Uterus (tissue), 4 donors: ENCODE results near the gene ZNF726. TPM values are rescaled to one million over a fixed set of nuclear protein-coding genes. Genes with fewer than 3 reads are reported as not detected.
"Not testable (repeated sequence)": the region's sequence is repeated elsewhere in the genome, so short reads cannot be mapped to it uniquely, and the experiment has no call there.

Experiments
- DNase-seq, 2 donors: peaks; one replicate each; pipeline ENCODE4 v3.0.0-alpha.2; 2019 to 2020
- H3K27ac ChIP-seq, 2 donors: fragments of 200-600 bp; sonication (generic); 1 replicate in 1 of 2; 2 replicates in 1 of 2; pipeline ENCODE4 v1.5.1; 2016 to 2018
- H3K27me3 ChIP-seq, 2 donors: fragments of 200-600 bp; sonication (generic); one replicate each; pipeline ENCODE4 v1.5.1; 2018 to 2019; ENCODE audit warnings: control low read depth in 1 of 2
- H3K36me3 ChIP-seq, 2 donors: fragments of 200-600 bp; sonication (generic); one replicate each; pipeline ENCODE4 v1.5.1; 2019; ENCODE audit warnings: control low read depth in 1 of 2
- H3K4me1 ChIP-seq, 2 donors: fragments of 200-600 bp; sonication (generic); one replicate each; pipeline ENCODE4 v1.5.1; 2018 to 2019; ENCODE audit warnings: control low read depth in 1 of 2
- H3K4me3 ChIP-seq, 2 donors: fragments of 200-600 bp; sonication (generic); 1 replicate in 1 of 2; 2 replicates in 1 of 2; pipeline ENCODE4 v1.5.1; 2018 to 2019; ENCODE audit warnings: mild to moderate bottlenecking in 1 of 2
- H3K9me3 ChIP-seq, 2 donors: fragments of 200-600 bp; sonication (generic); one replicate each; pipeline ENCODE4 v1.5.1; 2019; ENCODE audit warnings: control low read depth in 1 of 2
- POLR2A ChIP-seq, 2 donors: fragments of 450-650 bp; IDR thresholded peaks; one replicate each; pipeline ENCODE4 v1.6.1; 2016; ENCODE audit warnings: antibody characterized with exemption in 2 of 2, mild to moderate bottlenecking in 1 of 2, moderate library complexity in 1 of 2
- intact Hi-C: fragments of 100-400 bp; cut with DNase I; formaldehyde crosslinking; loops from one replicate; pipeline ENCODE4 v1.15.1; 2023; ENCODE audit warnings: low total_unique reads
- total RNA-seq, 4 donors: library from RNA; depleted of rRNA in 3 of 4; stranded (reverse); fragments of >200 nt in 3 of 4; gene quantifications; one replicate each; pipeline versions ENCODE4 v1.1.0 to v1.2.4, GENCODE V29; 2014 to 2023
- TF ChIP-seq, protein P1 (sequence below), 4 experiments: fragments of 200-600 bp in 2 of 4; fragments of 450-650 bp in 2 of 4; sonication (generic) in 2 of 4; IDR thresholded peaks; one replicate each; pipeline ENCODE4 v1.5.1; 2016 to 2019; ENCODE audit warnings: antibody characterized with exemption in 4 of 4, mild to moderate bottlenecking in 2 of 4, moderate library complexity in 1 of 4
- donor health status: DM: yes; HTN: yes; CAD: no.

ZNF726 gene
- total RNA-seq, 4 donors from 2014 or later: 0.70 to 11.3 (median 0.77) TPM; not detected in 1

DNA sequence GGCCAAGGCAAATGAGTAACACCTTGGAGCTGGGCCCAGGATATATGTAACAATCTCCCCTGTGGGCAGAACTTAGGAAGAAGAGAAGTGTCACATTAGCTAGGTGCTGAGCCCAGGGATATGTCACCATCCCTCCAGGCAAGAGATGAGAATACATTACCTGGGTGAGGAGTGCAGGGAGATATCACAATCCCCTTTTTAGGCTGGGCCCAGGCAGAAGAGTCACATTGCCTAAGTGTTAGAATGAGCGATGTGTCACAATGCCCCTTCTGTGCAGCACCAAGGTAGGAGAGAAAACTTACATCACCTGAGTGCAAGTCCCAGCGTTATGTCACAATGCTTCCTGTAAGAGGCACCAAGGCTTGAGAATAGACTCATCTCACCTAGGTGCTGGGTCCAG is 60.3 kb downstream of the ZNF726 start:
- Histone ChIP-seq H3K27me3 (no peaks in the 10 kb centered on the region), H3K36me3 (no peaks in the 10 kb centered on the region), H3K4me3 (no peak overlapping the region), H3K27ac (no peak overlapping the region), H3K9me3 (no peaks in the 10 kb centered on the region), H3K4me1 (no peaks in the 10 kb centered on the region)
- TF ChIP-seq, protein P1, sequence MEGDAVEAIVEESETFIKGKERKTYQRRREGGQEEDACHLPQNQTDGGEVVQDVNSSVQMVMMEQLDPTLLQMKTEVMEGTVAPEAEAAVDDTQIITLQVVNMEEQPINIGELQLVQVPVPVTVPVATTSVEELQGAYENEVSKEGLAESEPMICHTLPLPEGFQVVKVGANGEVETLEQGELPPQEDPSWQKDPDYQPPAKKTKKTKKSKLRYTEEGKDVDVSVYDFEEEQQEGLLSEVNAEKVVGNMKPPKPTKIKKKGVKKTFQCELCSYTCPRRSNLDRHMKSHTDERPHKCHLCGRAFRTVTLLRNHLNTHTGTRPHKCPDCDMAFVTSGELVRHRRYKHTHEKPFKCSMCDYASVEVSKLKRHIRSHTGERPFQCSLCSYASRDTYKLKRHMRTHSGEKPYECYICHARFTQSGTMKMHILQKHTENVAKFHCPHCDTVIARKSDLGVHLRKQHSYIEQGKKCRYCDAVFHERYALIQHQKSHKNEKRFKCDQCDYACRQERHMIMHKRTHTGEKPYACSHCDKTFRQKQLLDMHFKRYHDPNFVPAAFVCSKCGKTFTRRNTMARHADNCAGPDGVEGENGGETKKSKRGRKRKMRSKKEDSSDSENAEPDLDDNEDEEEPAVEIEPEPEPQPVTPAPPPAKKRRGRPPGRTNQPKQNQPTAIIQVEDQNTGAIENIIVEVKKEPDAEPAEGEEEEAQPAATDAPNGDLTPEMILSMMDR (IDR thresholded peaks at IDR 0.05): no peak
- no peak for TF ChIP-seq POLR2A (IDR thresholded peaks at IDR 0.05)
- intact Hi-C loops: no loop called here
- DNase-seq: no peak

DNA sequence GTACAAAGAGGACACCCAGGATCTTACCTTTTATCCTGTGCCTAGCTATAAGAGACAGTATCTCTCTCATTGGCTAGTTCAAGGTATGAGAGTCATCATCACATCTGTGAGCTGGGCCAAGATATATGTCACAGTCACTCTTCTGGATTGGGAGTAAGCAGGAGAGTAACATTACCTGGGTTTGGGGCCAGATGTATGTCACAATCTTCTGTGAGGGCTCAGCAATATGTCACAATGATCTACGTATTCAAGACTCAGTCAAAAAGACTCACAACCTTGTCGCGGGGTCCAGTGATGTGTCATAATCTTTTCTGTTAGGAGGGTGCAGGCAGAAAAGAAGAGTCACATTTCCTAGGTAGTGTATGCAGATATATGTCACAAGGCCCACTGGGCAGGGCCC is 61.9 kb downstream of the ZNF726 start:
- H3K36me3 ChIP-seq, DNase-seq, H3K4me1 ChIP-seq, H3K27me3 ChIP-seq, H3K9me3 ChIP-seq, intact Hi-C loops, H3K27ac ChIP-seq, H3K4me3 ChIP-seq: not testable (repeated sequence)

DNA sequence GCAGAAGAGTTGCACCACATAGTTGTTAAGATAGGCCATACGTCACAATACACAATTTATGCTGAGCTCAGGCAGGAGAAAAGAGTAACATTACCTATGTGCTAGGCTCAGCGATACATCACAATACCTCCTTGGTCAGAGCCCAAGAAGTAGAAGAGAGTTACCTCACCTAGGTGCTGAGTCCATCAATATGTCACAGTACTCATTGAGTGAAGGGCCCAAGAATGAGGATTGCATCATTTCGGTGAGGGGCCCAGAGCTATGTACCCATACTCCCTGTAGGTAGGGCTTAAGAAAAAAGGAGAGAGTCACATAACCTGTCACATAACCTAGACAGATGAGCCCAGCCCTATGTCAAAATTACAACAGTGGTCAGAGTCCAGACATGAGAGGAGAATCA is 62.6 kb downstream of the ZNF726 start:
- H3K9me3 ChIP-seq, H3K36me3 ChIP-seq, DNase-seq, H3K4me3 ChIP-seq, H3K27ac ChIP-seq, H3K27me3 ChIP-seq, intact Hi-C loops, H3K4me1 ChIP-seq: not testable (repeated sequence)

DNA sequence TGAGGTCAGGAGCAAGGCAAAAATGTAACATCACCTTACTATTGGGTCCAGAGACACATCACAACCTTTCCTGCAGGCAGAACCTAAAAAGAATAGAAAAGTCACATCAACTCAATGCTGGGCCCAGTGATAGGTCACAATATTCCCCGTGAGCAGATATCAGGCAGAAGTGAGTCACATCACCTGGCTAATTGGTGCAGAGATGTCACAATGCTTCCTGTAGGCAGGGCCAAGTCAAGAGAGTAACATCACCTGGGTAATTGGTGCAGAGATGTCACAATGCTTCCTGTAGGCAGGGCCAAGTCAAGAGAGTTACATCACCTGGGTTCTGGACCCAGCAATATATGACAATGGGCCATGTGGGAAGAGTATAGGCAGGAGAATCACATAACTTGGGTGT is 63.4 kb downstream of the ZNF726 start:
- Histone ChIP-seq H3K4me1 (no peaks in the 10 kb centered on the region), H3K36me3 (no peaks in the 10 kb centered on the region), H3K27ac (no peak overlapping the region), H3K4me3 (no peak overlapping the region), H3K9me3 (no peaks in the 10 kb centered on the region), H3K27me3 (no peaks in the 10 kb centered on the region)
- TF ChIP-seq, protein P1 (IDR thresholded peaks at IDR 0.05): no peak
- TF ChIP-seq POLR2A (IDR thresholded peaks at IDR 0.05): no peak
- intact Hi-C loops: no loop called here
- DNase-seq: no peak

DNA sequence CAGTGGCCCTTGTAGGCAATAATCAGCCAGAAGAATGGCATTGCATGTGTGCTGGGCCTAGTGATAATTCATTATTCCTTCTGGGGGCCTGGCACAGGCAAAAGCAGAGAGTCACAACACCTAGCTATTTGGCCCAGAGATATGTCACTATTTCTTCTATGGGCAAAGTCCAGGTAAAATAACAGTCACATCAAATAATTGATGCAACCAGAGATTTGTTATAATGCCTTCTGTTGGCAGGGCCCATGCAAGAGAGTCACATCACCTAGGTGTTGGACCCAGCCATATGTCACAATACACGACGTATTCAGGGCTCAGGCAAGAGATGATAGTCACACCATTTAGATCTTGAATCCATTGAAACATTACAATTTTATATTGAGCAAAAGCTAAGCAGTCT is 66.1 kb downstream of the ZNF726 start:
- intact Hi-C loops: no loop called here
- Histone ChIP-seq H3K27me3 (no peaks in the 10 kb centered on the region), H3K4me1 (no peaks in the 10 kb centered on the region), H3K9me3 (no peaks in the 10 kb centered on the region), H3K36me3 (no peaks in the 10 kb centered on the region), H3K27ac (no peak overlapping the region), H3K4me3 (no peak overlapping the region)
- no peak for DNase-seq
- no peak for TF ChIP-seq POLR2A (IDR thresholded peaks at IDR 0.05)
- TF ChIP-seq, protein P1 (IDR thresholded peaks at IDR 0.05): no peak

DNA sequence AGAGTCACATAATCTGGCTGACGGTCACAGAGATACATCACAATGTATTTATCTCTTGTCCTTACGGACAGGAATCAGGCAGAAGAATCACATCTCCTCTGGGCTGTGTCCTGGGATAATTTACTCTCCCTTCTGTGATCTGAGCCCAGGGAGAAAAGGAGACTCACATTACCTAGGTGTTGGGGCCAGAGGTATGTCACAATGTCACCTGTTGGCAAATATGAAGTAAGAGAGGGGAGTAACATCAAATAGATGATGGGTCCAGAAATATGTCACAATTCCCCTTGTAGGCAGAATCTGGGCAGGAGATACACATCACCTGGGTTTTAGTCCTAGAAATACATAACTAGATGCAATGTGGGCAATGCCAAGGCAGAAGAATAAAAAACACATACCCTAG is 67.2 kb downstream of the ZNF726 start:
- Histone ChIP-seq H3K4me1 (no peaks in the 10 kb centered on the region), H3K27ac (no peak overlapping the region), H3K4me3 (no peak overlapping the region), H3K9me3 (no peaks in the 10 kb centered on the region), H3K36me3 (no peaks in the 10 kb centered on the region), H3K27me3 (no peaks in the 10 kb centered on the region)
- intact Hi-C loops: no loop called here
- TF ChIP-seq POLR2A (IDR thresholded peaks at IDR 0.05): no peak
- TF ChIP-seq, protein P1 (IDR thresholded peaks at IDR 0.05): no peak
- DNase-seq: no peak
